Measurements from ENCODE around the gene CTBP2. TPM values are rescaled to one million over a fixed set of nuclear protein-coding genes. Genes with fewer than 3 reads are reported as not detected.

The CTBP2 gene
- total and polyA plus RNA-seq, 2 donors from 2014 or later = 33.1 to 111 TPM

DNA sequence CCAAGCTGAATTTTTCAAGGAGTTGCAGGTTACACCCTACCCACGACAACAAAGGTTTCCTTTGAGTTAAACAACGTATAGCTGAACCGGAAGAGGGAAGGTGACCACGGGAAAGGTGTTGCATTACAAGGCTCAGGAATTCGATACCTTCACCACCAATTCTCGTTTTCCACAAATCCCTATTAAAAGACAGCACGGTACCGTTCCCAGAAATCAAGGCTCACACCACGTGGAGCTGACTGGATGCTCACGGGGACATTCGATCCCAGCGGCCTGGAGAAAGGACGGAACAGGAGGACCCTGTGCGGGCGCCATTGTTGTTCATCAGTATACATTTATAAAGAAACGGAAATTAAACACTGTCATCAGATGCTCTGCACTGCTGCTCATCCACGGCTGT is 56.4 kb downstream of the CTBP2 start:
- Histone ChIP-seq H3K9me3 (ENCODE audit: control insufficient read depth in 2 of 3, insufficient read depth in 1 of 3, low read length in 3 of 3) (no peaks in the 10 kb centered on the region), H3K4me1 (ENCODE audit: control insufficient read depth in 2 of 3, insufficient read depth in 2 of 3, low read depth in 1 of 3, low read length in 3 of 3) (peaks cover 0 to 28% (median 25%) of the 10 kb centered on the region in 3 donors), H3K27me3 (ENCODE audit: control insufficient read depth, insufficient read depth, low read length) (no peaks in the 10 kb centered on the region), H3K4me3 (ENCODE audit: low read length in 3 of 3) (no peak overlapping the region), H3K9ac (ENCODE audit: low read length in 3 of 3) (no peak overlapping the region), H3K36me3 (ENCODE audit: control insufficient read depth in 2 of 3, insufficient read depth in 3 of 3, low read length in 3 of 3) (peaks cover 4 to 14% (median 8%) of the 10 kb centered on the region in 3 donors), H3K27ac (ENCODE audit: low read depth in 2 of 2, low read length in 2 of 2) (no peak overlapping the region)
- intact Hi-C loops (cut with DNase I) = no loop called here
- DNase-seq (peak in 3 of 5 donors; percentile 54 to 71 (median 61)), FAIRE-seq (no peak)
- TF ChIP-seq, protein P1, sequence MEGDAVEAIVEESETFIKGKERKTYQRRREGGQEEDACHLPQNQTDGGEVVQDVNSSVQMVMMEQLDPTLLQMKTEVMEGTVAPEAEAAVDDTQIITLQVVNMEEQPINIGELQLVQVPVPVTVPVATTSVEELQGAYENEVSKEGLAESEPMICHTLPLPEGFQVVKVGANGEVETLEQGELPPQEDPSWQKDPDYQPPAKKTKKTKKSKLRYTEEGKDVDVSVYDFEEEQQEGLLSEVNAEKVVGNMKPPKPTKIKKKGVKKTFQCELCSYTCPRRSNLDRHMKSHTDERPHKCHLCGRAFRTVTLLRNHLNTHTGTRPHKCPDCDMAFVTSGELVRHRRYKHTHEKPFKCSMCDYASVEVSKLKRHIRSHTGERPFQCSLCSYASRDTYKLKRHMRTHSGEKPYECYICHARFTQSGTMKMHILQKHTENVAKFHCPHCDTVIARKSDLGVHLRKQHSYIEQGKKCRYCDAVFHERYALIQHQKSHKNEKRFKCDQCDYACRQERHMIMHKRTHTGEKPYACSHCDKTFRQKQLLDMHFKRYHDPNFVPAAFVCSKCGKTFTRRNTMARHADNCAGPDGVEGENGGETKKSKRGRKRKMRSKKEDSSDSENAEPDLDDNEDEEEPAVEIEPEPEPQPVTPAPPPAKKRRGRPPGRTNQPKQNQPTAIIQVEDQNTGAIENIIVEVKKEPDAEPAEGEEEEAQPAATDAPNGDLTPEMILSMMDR (IDR thresholded peaks at IDR 0.05; ENCODE audit: borderline replicate concordance, extremely low read depth, insufficient read depth) = no peak

- H3K27ac ChIP-seq (ENCODE audit: low read depth in 2 of 2, low read length in 2 of 2) = peak overlapping the region in 1 of 2 donors; percentile 9
- no peak overlapping the region for H3K9ac ChIP-seq (ENCODE audit: low read length in 3 of 3)
- intact Hi-C loops (cut with DNase I) = no loop called here
- DNase-seq (no peak), FAIRE-seq (no peak)
- no peaks in the 10 kb centered on the region for H3K27me3 ChIP-seq (ENCODE audit: control insufficient read depth, insufficient read depth, low read length)
- H3K36me3 ChIP-seq (ENCODE audit: control insufficient read depth in 2 of 3, insufficient read depth in 3 of 3, low read length in 3 of 3) = peaks cover 4 to 14% (median 5%) of the 10 kb centered on the region in 3 donors
- H3K4me3 ChIP-seq (ENCODE audit: low read length in 3 of 3) = no peak overlapping the region
- TF ChIP-seq, protein P1 (IDR thresholded peaks at IDR 0.05; ENCODE audit: borderline replicate concordance, extremely low read depth, insufficient read depth) = no peak
- no peaks in the 10 kb centered on the region for H3K9me3 ChIP-seq (ENCODE audit: control insufficient read depth in 2 of 3, insufficient read depth in 1 of 3, low read length in 3 of 3)
- H3K4me1 ChIP-seq (ENCODE audit: control insufficient read depth in 2 of 3, insufficient read depth in 2 of 3, low read depth in 1 of 3, low read length in 3 of 3) = peaks cover 0 to 31% (median 25%) of the 10 kb centered on the region in 3 donors
These were observed 56.9 kb downstream of the CTBP2 start for GRCh38 chr10:125103466-125103865.

- TF ChIP-seq, protein P1 (IDR thresholded peaks at IDR 0.05; ENCODE audit: borderline replicate concordance, extremely low read depth, insufficient read depth) = no peak
- intact Hi-C loops (cut with DNase I) = no loop called here
- Histone ChIP-seq H3K36me3 (ENCODE audit: control insufficient read depth in 2 of 3, insufficient read depth in 3 of 3, low read length in 3 of 3) (peaks cover under 1 to 11% (median 2%) of the 10 kb centered on the region in 3 donors), H3K9me3 (ENCODE audit: control insufficient read depth in 2 of 3, insufficient read depth in 1 of 3, low read length in 3 of 3) (no peaks in the 10 kb centered on the region), H3K4me1 (ENCODE audit: control insufficient read depth in 2 of 3, insufficient read depth in 2 of 3, low read depth in 1 of 3, low read length in 3 of 3) (peaks cover 0 to 35% (median 25%) of the 10 kb centered on the region in 3 donors), H3K9ac (ENCODE audit: low read length in 3 of 3) (no peak overlapping the region), H3K4me3 (ENCODE audit: low read length in 3 of 3) (no peak overlapping the region), H3K27me3 (ENCODE audit: control insufficient read depth, insufficient read depth, low read length) (no peaks in the 10 kb centered on the region), H3K27ac (ENCODE audit: low read depth in 2 of 2, low read length in 2 of 2) (no peak overlapping the region)
- FAIRE-seq (no peak), DNase-seq (no peak)
These were observed 57.5 kb downstream of the CTBP2 start for GRCh38 chr10:125102821-125103220.

DNA sequence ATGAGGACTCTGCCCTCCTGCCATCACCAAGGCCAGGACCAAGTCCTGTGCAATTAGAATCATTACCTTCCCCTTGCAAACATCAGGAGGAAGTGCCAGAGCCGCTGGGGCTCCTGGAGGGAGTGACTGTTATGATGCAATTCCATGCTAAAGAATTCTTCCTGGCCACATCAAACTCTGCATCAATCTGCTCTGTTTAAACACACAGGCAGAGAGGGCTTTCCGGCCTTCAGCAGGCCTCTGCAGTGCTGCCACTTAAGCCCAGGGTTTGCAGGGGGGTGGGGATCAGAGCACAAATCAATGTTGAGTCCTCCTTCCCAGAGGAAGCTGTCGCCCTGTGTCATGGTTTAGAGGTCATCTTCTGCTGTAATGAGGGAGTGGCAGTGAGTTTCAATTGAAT is 58.1 kb downstream of the CTBP2 start:
- H3K4me3 ChIP-seq (ENCODE audit: low read length in 3 of 3) = no peak overlapping the region
- peaks cover 0 to 35% (median 27%) of the 10 kb centered on the region in 3 donors for H3K4me1 ChIP-seq (ENCODE audit: control insufficient read depth in 2 of 3, insufficient read depth in 2 of 3, low read depth in 1 of 3, low read length in 3 of 3)
- no peaks in the 10 kb centered on the region for H3K27me3 ChIP-seq (ENCODE audit: control insufficient read depth, insufficient read depth, low read length)
- no peaks in the 10 kb centered on the region for H3K9me3 ChIP-seq (ENCODE audit: control insufficient read depth in 2 of 3, insufficient read depth in 1 of 3, low read length in 3 of 3)
- no peak overlapping the region for H3K9ac ChIP-seq (ENCODE audit: low read length in 3 of 3)
- TF ChIP-seq, protein P1 (IDR thresholded peaks at IDR 0.05; ENCODE audit: borderline replicate concordance, extremely low read depth, insufficient read depth) = no peak
- peaks cover 0 to 11% (median 0%) of the 10 kb centered on the region in 3 donors for H3K36me3 ChIP-seq (ENCODE audit: control insufficient read depth in 2 of 3, insufficient read depth in 3 of 3, low read length in 3 of 3)
- intact Hi-C loops (cut with DNase I) = no loop called here
- no peak for FAIRE-seq
- H3K27ac ChIP-seq (ENCODE audit: low read depth in 2 of 2, low read length in 2 of 2) = peak overlapping the region in 1 of 2 donors; percentile 32
- no peak for DNase-seq

All from kidney (tissue), 14 donors.